Heart right ventricle (tissue), 16 donors: ENCODE results near the gene FAM20A. TPM values are rescaled to one million over a fixed set of nuclear protein-coding genes. Genes with fewer than 3 reads are reported as not detected.
A peak's percentile ranks its signal among the peaks of the same experiment; 100 is the strongest.
"Not testable (repeated sequence)": the region's sequence is repeated elsewhere in the genome, so short reads cannot be mapped to it uniquely, and the experiment has no call there.

Experiments
- ATAC-seq, 8 donors: fragments of 200-7000 bp; cut with Tn5 transposase; one replicate each; pipeline ENCODE4 v1.9.1; 2020; ENCODE audit warnings: mild to moderate bottlenecking in 8 of 8, moderate library complexity in 8 of 8, moderate number of reproducible peaks in 1 of 8
- DNase-seq, 2 donors: peaks; one replicate each; pipeline ENCODE4 v3.0.0-alpha.2; 2020
- H3K27ac ChIP-seq, 10 donors: fragments of 200-600 bp; sonication (generic) in 2 of 10; one replicate each; pipeline versions ENCODE4 v1.5.0 to v1.8.0; 2020 to 2022; ENCODE audit warnings: mild to moderate bottlenecking in 3 of 10
- H3K27me3 ChIP-seq, 7 donors: fragments of 200-600 bp; one replicate each; pipeline ENCODE4 v1.8.0; 2021 to 2022; ENCODE audit warnings: mild to moderate bottlenecking in 2 of 7
- H3K36me3 ChIP-seq, 9 donors: fragments of 200-600 bp; sonication (generic) in 1 of 9; one replicate each; pipeline versions ENCODE4 v1.5.0 to v1.8.0; 2020 to 2022; ENCODE audit warnings: mild to moderate bottlenecking in 2 of 9
- H3K4me1 ChIP-seq, 9 donors: fragments of 200-600 bp; sonication (generic) in 1 of 9; one replicate each; pipeline versions ENCODE4 v1.5.0 to v1.8.0; 2020 to 2022; ENCODE audit warnings: mild to moderate bottlenecking in 4 of 9
- H3K4me3 ChIP-seq, 10 donors: fragments of 200-600 bp; sonication (generic) in 2 of 10; one replicate each; pipeline versions ENCODE4 v1.5.0 to v1.8.0; 2020 to 2022; ENCODE audit warnings: mild to moderate bottlenecking in 7 of 10, moderate library complexity in 2 of 10
- H3K9me3 ChIP-seq, 11 donors: fragments of 200-600 bp in 10 of 11; sonication (generic) in 2 of 11; one replicate each; pipeline versions ENCODE4 v1.5.0 to v1.8.0; 2013 to 2022; ENCODE audit warnings: mild to moderate bottlenecking in 2 of 11, control low read depth in 1 of 11, moderate library complexity in 1 of 11
- WGBS, 2 donors: extraction: QIAGEN DNeasy Blood & Tissue Kit; methylation state at CpG; one replicate each; pipeline ENCODE4 v1.1.7; 2013; ENCODE audit warnings: inconsistent platforms in 1 of 2; 5-methylcytosine and 5-hydroxymethylcytosine counted together
- intact Hi-C, 10 donors: fragments of 100-400 bp; cut with DNase I; formaldehyde crosslinking; loops; one replicate each; pipeline versions ENCODE4 v1.11.1 to v1.14.2; 2022
- polyA plus RNA-seq, 2 donors: library from polyadenylated mRNA; stranded (reverse); fragments of 200-250 nt; gene quantifications; one replicate each; pipeline ENCODE4 v1.2.3, GENCODE V29; 2013
- total RNA-seq, 10 donors: library from RNA; stranded (reverse); fragmentation: NEBNext Ultra II Directional in 3 of 10; extraction: Animal tissue kit (Norgen Biotek cat#: 25700) in 3 of 10; gene quantifications; one replicate each; pipeline versions ENCODE4 v1.2.1 to v1.2.4, GENCODE V29; 2021 to 2023
- TF ChIP-seq, protein P1 (sequence below), 9 donors: fragments of 200-600 bp; sonication (generic) in 2 of 9; IDR thresholded peaks; one replicate each; pipeline versions ENCODE4 v1.5.0 to v1.8.0; 2021 to 2022; ENCODE audit warnings: antibody characterized with exemption in 9 of 9, mild to moderate bottlenecking in 5 of 9, moderate library complexity in 1 of 9
- donor health status: Arrhythmogenic right ventricular cardiomyopathy.
- donor health status: ischemic (EF 13 %, LVEDD 7.1; RV severe dilation, severe dysfunction).
- donor health status: healthy with polysubstance abuse.
- donor health status: DM: no; HTN: yes; CAD: no.
- donor health status: DM: no; HTN: no; CAD: no.
- donor health status: ischemic (EF 25% LVEDD 6.9; RV normal size, moderate dysfunction).
- donor health status: ischemic (EF 25% LVEDD 5.7; RV mildly dilated, moderate dysfunction).
- donor health status: healthy.
- donor health status: DM: yes; HTN: yes; CAD: no.
- donor health status: Ischemic cardiomyopathy.
- donor health status: ischemic (EF 35%, LVEDD 5.7; RV mildly dilated, moderate dysfunction).
- donor health status: nonischemic (EF 11% LVEDD 7.7; RV severe dilation, severe dysfunction).
- donor health status: DM: yes; HTN: yes; CAD: no.
- donor health status: PGD.
- donor health status: ischemic (EF 29% LVEDD 5.4; RV normal size, mild dysfunction).
- donor health status: nonischemic (EF 23%, LVEDD 6.1; RV moderate dilation, normal function).

FAM20A gene
- total and polyA plus RNA-seq, 12 donors, result 3.1 to 18.1 (median 7.7) TPM

GRCh38 chr17:68585643-68586042, 15.5 kb downstream of the FAM20A start:
- ATAC-seq, result no peak
- no peak for DNase-seq
- no peak overlapping the region for H3K27ac ChIP-seq
- H3K9me3 ChIP-seq, result peaks cover 0 to 11% (median 0%) of the 10 kb centered on the region in 11 donors
- TF ChIP-seq, protein P1, sequence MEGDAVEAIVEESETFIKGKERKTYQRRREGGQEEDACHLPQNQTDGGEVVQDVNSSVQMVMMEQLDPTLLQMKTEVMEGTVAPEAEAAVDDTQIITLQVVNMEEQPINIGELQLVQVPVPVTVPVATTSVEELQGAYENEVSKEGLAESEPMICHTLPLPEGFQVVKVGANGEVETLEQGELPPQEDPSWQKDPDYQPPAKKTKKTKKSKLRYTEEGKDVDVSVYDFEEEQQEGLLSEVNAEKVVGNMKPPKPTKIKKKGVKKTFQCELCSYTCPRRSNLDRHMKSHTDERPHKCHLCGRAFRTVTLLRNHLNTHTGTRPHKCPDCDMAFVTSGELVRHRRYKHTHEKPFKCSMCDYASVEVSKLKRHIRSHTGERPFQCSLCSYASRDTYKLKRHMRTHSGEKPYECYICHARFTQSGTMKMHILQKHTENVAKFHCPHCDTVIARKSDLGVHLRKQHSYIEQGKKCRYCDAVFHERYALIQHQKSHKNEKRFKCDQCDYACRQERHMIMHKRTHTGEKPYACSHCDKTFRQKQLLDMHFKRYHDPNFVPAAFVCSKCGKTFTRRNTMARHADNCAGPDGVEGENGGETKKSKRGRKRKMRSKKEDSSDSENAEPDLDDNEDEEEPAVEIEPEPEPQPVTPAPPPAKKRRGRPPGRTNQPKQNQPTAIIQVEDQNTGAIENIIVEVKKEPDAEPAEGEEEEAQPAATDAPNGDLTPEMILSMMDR (IDR thresholded peaks at IDR 0.05), result no peak
- intact Hi-C loops, result no loop called here
- WGBS, 2 donors, result 50 to 58% methylated on average over 4 of the region's 4 CpGs
- no peak overlapping the region for H3K4me3 ChIP-seq
- H3K36me3 ChIP-seq, result peaks cover 0 to 34% (median 0%) of the 10 kb centered on the region in 9 donors
- peaks cover 0 to 34% (median 0%) of the 10 kb centered on the region in 9 donors for H3K4me1 ChIP-seq
- no peaks in the 10 kb centered on the region for H3K27me3 ChIP-seq

- H3K4me3 ChIP-seq, result no peak overlapping the region
- TF ChIP-seq, protein P1 (IDR thresholded peaks at IDR 0.05), result no peak
- intact Hi-C loops, result no loop called here
- 80 to 82% methylated on average over 5 of the region's 5 CpGs for WGBS, 2 donors
- H3K36me3 ChIP-seq, result peaks cover 0 to 34% (median 0%) of the 10 kb centered on the region in 9 donors
- H3K4me1 ChIP-seq, result peaks cover 0 to 41% (median 0%) of the 10 kb centered on the region in 9 donors
- H3K27me3 ChIP-seq, result no peaks in the 10 kb centered on the region
- H3K9me3 ChIP-seq, result peaks cover 0 to 11% (median 0%) of the 10 kb centered on the region in 11 donors
- ATAC-seq (no peak), DNase-seq (no peak)
- peak overlapping the region in 1 of 10 donors; percentile 5 for H3K27ac ChIP-seq
Observed at GRCh38 chr17:68584581-68585303, 16.4 kb downstream of the FAM20A start.

DNA sequence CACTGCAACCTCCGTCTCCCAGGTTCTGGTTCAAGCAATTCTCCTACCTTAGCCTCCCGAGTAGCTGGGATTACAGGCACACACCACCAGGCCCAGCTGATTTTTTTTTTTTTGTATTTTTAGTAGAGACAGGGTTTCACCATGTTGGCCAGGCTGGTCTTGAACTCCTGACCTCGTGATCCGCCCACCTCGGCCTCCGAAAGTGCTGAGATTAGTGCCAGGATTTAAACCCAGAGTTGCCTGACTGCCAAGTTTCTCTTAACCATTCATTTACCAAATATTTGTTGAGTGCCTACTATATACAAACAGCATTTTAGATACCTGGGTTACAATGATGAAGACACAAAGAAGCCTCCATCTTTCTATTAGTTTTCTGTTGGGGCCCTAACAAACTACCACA, 18.3 kb downstream of the FAM20A start:
- ATAC-seq, H3K27ac ChIP-seq, intact Hi-C loops, DNase-seq, H3K9me3 ChIP-seq, H3K4me3 ChIP-seq, H3K27me3 ChIP-seq: not testable (repeated sequence)
- H3K36me3 ChIP-seq, result peaks cover 0 to 19% (median 0%) of the 10 kb centered on the region in 9 donors
- H3K4me1 ChIP-seq, result peaks cover 0 to 59% (median 4%) of the 10 kb centered on the region in 9 donors
- 64 to 68% methylated on average over 6 of the region's 6 CpGs for WGBS, 2 donors

DNA sequence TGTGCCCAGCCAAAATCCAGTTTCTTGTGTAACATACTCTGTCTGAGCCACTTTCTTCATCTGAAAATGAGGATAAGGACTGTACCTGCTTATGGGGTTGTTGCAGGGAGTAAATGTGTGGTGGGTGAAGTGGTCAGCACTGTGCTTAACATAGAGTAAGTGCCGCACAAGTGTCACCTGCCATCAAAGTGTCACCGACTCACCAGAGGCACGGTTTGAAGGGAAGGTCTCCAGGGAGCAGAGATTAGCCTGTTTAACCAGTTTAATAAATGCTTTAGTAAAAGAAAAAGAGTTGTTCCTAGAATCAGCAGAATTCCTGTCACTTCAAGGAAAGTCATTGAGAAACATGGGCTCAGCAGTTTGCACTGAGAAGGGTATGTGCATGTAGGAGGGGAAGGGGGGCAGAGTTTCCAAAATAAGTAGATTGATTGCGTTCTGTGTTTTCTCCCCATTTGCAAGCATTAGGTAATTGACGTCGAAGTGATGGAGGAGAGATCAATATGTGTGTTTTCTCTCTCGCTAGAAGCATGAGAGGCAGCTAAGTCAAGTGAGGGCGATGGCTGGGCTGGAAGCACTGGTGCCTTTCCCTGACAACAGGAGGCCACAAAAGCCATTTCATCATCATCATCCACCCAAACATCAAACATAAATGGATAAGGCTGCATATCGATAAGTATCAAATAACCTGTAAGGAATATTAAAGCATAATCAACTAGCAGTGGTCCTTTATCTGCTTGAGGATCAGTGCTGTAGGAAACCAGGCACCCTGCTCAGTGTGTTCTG, 19.1 kb downstream of the FAM20A start:
- H3K27ac ChIP-seq, result peak overlapping the region in 1 of 10 donors; percentile 89
- no peak overlapping the region for H3K4me3 ChIP-seq
- H3K4me1 ChIP-seq, result peaks cover 0 to 65% (median 4%) of the 10 kb centered on the region in 9 donors
- WGBS, 2 donors, result 87 to 88% methylated on average over 9 of the region's 9 CpGs
- H3K27me3 ChIP-seq, result no peaks in the 10 kb centered on the region
- DNase-seq (no peak), ATAC-seq (no peak)
- peaks cover 0 to 8% (median 0%) of the 10 kb centered on the region in 11 donors for H3K9me3 ChIP-seq
- TF ChIP-seq, protein P1 (IDR thresholded peaks at IDR 0.05), result no peak
- intact Hi-C loops, result no loop called here
- H3K36me3 ChIP-seq, result peaks cover 0 to 12% (median 0%) of the 10 kb centered on the region in 9 donors
